OCI-LY1 (cell line): ENCODE data around the gene TOP1.

ENCODE experiments used
- CTCF ChIP-seq: fragments of 200-600 bp; sonication (generic), shearing (Covaris generic); IDR thresholded peaks from 2 replicates; pipeline ENCODE4 v1.5.1; 2017; ENCODE audit warnings: mild to moderate bottlenecking, antibody characterized with exemption, low read length, moderate library complexity, mixed read lengths
- EZH2 ChIP-seq: fragments of 200-600 bp; sonication (generic), shearing (Covaris generic); IDR thresholded peaks from 2 replicates; pipeline ENCODE4 v1.8.0; 2017; ENCODE audit warnings: borderline replicate concordance, mixed run types, mild to moderate bottlenecking, antibody characterized with exemption, low read length, moderate library complexity, mixed read lengths

- TF ChIP-seq CTCF (no peak), EZH2 (no peak)
Observed at GRCh38 chr20:41030531-41031242, 2.1 kb downstream of the TOP1 start.
